CD4-positive, alpha-beta T cell (primary cell): ENCODE results near the gene SORL1-AS1.
A peak's percentile ranks its signal among the peaks of the same experiment; 100 is the strongest.

Source experiments
- ATAC-seq: fragments of 200-7000 bp; cut with Tn5 transposase; one replicate; pipeline ENCODE4 v1.10.0; 2022; ENCODE audit warnings: mild to moderate bottlenecking; ENCODE audit not compliant: poor library complexity
- CTCF ChIA-PET: fragments of 350-600 bp; sonication (Branson Sonifier 250); formaldehyde crosslinking; loops from one replicate; lab custom pipeline; 2021; ENCODE audit warnings: antibody characterized with exemption, inconsistent platforms; lab: Charles Lee
- POLR2A ChIA-PET: fragments of 350-600 bp; sonication (Branson Sonifier 250); formaldehyde crosslinking; loops from one replicate; lab custom pipeline; 2021; ENCODE audit warnings: antibody characterized with exemption, inconsistent platforms; lab: Charles Lee
- DNase-seq, 14 experiments: peaks; one replicate each; pipeline ENCODE4 v3.0.0-alpha.2; 2013 to 2020; ENCODE audit warnings: mixed read lengths in 2 of 14
- H3K27ac ChIP-seq, 2 donors: one replicate each; pipeline versions ENCODE4 v1.5.1 to v1.7.0; 2013; ENCODE audit warnings: low read length in 2 of 2, low read depth in 1 of 2, mild to moderate bottlenecking in 1 of 2
- H3K27me3 ChIP-seq, 2 experiments: 1 replicate in 1 of 2; 2 replicates in 1 of 2; pipeline versions ENCODE4 v1.6.1 to v1.7.0; 2013; ENCODE audit warnings: low read length in 2 of 2, control low read depth in 1 of 2, mild to moderate bottlenecking in 1 of 2, moderate library complexity in 1 of 2; ENCODE audit not compliant: insufficient read depth in 2 of 2, control insufficient read depth in 1 of 2
- H3K36me3 ChIP-seq: one replicate; pipeline ENCODE4 v1.6.1; 2013; ENCODE audit warnings: low read length, control low read depth; ENCODE audit not compliant: insufficient read depth
- H3K4me1 ChIP-seq: one replicate; pipeline ENCODE4 v1.6.1; 2013; ENCODE audit warnings: low read length, control low read depth; ENCODE audit not compliant: insufficient read depth
- H3K4me3 ChIP-seq: one replicate; pipeline ENCODE4 v1.5.1; 2013; ENCODE audit warnings: mild to moderate bottlenecking, low read length, moderate library complexity
- H3K9me3 ChIP-seq, 2 experiments: 1 replicate in 1 of 2; 2 replicates in 1 of 2; pipeline versions ENCODE4 v1.6.1 to v1.7.0; 2013; ENCODE audit warnings: low read length in 2 of 2, mild to moderate bottlenecking in 2 of 2, control low read depth in 1 of 2, moderate library complexity in 1 of 2; ENCODE audit not compliant: control insufficient read depth in 1 of 2, insufficient read depth in 1 of 2
- H3K27ac Mint-ChIP-seq: one replicate; pipeline ENCODE4 v1.8.0; 2020; ENCODE audit warnings: mixed read lengths
- H3K27me3 Mint-ChIP-seq: one replicate; pipeline ENCODE4 v1.8.0; 2021; ENCODE audit warnings: mixed read lengths
- H3K36me3 Mint-ChIP-seq: one replicate; pipeline ENCODE4 v1.8.0; 2021; ENCODE audit warnings: low read depth, mixed read lengths
- H3K4me1 Mint-ChIP-seq: one replicate; pipeline ENCODE4 v1.8.0; 2021; ENCODE audit warnings: low read depth, mixed read lengths
- H3K4me3 Mint-ChIP-seq: one replicate; pipeline ENCODE4 v1.8.0; 2020; ENCODE audit warnings: mild to moderate bottlenecking, mixed read lengths
- H3K9me3 Mint-ChIP-seq: one replicate; pipeline ENCODE4 v1.8.0; 2020; ENCODE audit warnings: mixed read lengths
- CTCF ChIP-seq: fragments of 200-600 bp; IDR thresholded peaks from one replicate; pipeline ENCODE4 v1.8.0; 2022; ENCODE audit warnings: antibody characterized with exemption, mild to moderate bottlenecking
- intact Hi-C, 2 experiments: fragments of 100-400 bp; cut with DNase I in 1 of 2; cut with micrococcal nuclease in 1 of 2; formaldehyde crosslinking; loops; one replicate each; pipeline versions ENCODE4 v1.15.1 to v1.9.0; 2023 to 2025; cut with DNase I, micrococcal nuclease

The SORL1-AS1 gene

GRCh38 chr11:121421149-121421901, 31.4 kb downstream of the SORL1-AS1 start:
- H3K27ac ChIP-seq = no peak overlapping the region
- no peaks in the 10 kb centered on the region for H3K36me3 ChIP-seq
- intact Hi-C loops = loop anchor here in 1 of 2 experiments (2.0 to 10.0 kb wide), 2 partner anchors 27 to 97 kb away; no protein-coding TSS in a partner anchor
- no peak overlapping the region for H3K4me3 ChIP-seq
- H3K27ac Mint-ChIP-seq = peak overlapping the region; percentile 89
- peak overlapping the region; percentile 18 for H3K4me3 Mint-ChIP-seq
- no peak for TF ChIP-seq CTCF
- peaks cover 88% of the 10 kb centered on the region for H3K4me1 Mint-ChIP-seq
- ATAC-seq = no peak
- no peaks in the 10 kb centered on the region for H3K27me3 ChIP-seq
- DNase-seq = peak in 2 of 14 experiments; percentile 32 to 39
- ChIA-PET CTCF (interaction anchor here (0.6 to 1.4 kb wide), 2 partner anchors 12 to 80 kb away, joined by 3 read pairs; no protein-coding TSS in a partner anchor), POLR2A (interaction anchor here (1.1 to 7.2 kb wide), 4 partner anchors 11 to 129 kb away, joined by 3 to 128 read pairs (median 4); partner anchors contain the start of genes SC5D, SORL1 and SORL1-AS1)
- H3K27me3 Mint-ChIP-seq = no peaks in the 10 kb centered on the region
- H3K4me1 ChIP-seq = peaks cover 54% of the 10 kb centered on the region
- H3K36me3 Mint-ChIP-seq = no peaks in the 10 kb centered on the region
- H3K9me3 Mint-ChIP-seq = peaks cover 5% of the 10 kb centered on the region
- no peaks in the 10 kb centered on the region for H3K9me3 ChIP-seq

- peaks cover 62% of the 10 kb centered on the region for H3K4me1 ChIP-seq
- no peaks in the 10 kb centered on the region for H3K27me3 ChIP-seq
- intact Hi-C loops = loop anchor here in 1 of 2 experiments (2.0 to 10.0 kb wide), 2 partner anchors 28 to 96 kb away; no protein-coding TSS in a partner anchor
- peak in 1 of 14 experiments; percentile 26 for DNase-seq
- no peak for TF ChIP-seq CTCF
- POLR2A ChIA-PET = interaction anchor here (1.2 to 7.2 kb wide), 6 partner anchors 29 to 128 kb away, joined by 3 to 128 read pairs (median 3); partner anchors contain the start of genes SC5D, SORL1 and SORL1-AS1
- no peak overlapping the region for H3K27ac ChIP-seq
- H3K36me3 ChIP-seq = no peaks in the 10 kb centered on the region
- no peaks in the 10 kb centered on the region for H3K27me3 Mint-ChIP-seq
- no peaks in the 10 kb centered on the region for H3K36me3 Mint-ChIP-seq
- H3K27ac Mint-ChIP-seq = peak overlapping the region; percentile 89
- H3K9me3 Mint-ChIP-seq = peaks cover 5% of the 10 kb centered on the region
- H3K4me3 ChIP-seq = no peak overlapping the region
- CTCF ChIA-PET = interaction anchor here (0.9 to 1.4 kb wide), 2 partner anchors 11 to 171 kb away, joined by 3 read pairs; no protein-coding TSS in a partner anchor
- H3K4me3 Mint-ChIP-seq = peak overlapping the region; percentile 14
- peaks cover 89% of the 10 kb centered on the region for H3K4me1 Mint-ChIP-seq
- peak; percentile 19 for ATAC-seq
- no peaks in the 10 kb centered on the region for H3K9me3 ChIP-seq
Observed at GRCh38 chr11:121420398-121420797, 32.4 kb downstream of the SORL1-AS1 start.

GRCh38 chr11:121419836-121420235, 32.9 kb downstream of the SORL1-AS1 start:
- no peak for TF ChIP-seq CTCF
- H3K36me3 ChIP-seq = no peaks in the 10 kb centered on the region
- H3K9me3 ChIP-seq = no peaks in the 10 kb centered on the region
- peaks cover 89% of the 10 kb centered on the region for H3K4me1 Mint-ChIP-seq
- no peaks in the 10 kb centered on the region for H3K27me3 ChIP-seq
- peaks cover 5% of the 10 kb centered on the region for H3K9me3 Mint-ChIP-seq
- ChIA-PET CTCF (interaction anchor here (0.9 kb wide), 1 partner anchor 172 kb away, joined by 3 read pairs; no protein-coding TSS in a partner anchor), POLR2A (interaction anchor here (1.2 to 7.2 kb wide), 6 partner anchors 30 to 127 kb away, joined by 3 to 128 read pairs (median 3); partner anchors contain the start of genes SC5D, SORL1 and SORL1-AS1)
- ATAC-seq = no peak
- H3K36me3 Mint-ChIP-seq = no peaks in the 10 kb centered on the region
- H3K27me3 Mint-ChIP-seq = no peaks in the 10 kb centered on the region
- no peak overlapping the region for H3K27ac ChIP-seq
- no peak overlapping the region for H3K4me3 Mint-ChIP-seq
- DNase-seq = no peak
- H3K4me1 ChIP-seq = peaks cover 64% of the 10 kb centered on the region
- intact Hi-C loops = loop anchor here in 1 of 2 experiments (2.0 to 10.0 kb wide), 2 partner anchors 29 to 95 kb away; no protein-coding TSS in a partner anchor
- H3K27ac Mint-ChIP-seq = peak overlapping the region; percentile 89
- H3K4me3 ChIP-seq = no peak overlapping the region
